COLO668 (cell line): Measurements from ENCODE around the gene SLC35F4.

Experiments used
- DNase-seq: peaks from one replicate; lab custom pipeline; 2025; ENCODE audit not compliant: unreplicated experiment; lab: John Stamatoyannopoulos, UW

The SLC35F4 gene

DNA sequence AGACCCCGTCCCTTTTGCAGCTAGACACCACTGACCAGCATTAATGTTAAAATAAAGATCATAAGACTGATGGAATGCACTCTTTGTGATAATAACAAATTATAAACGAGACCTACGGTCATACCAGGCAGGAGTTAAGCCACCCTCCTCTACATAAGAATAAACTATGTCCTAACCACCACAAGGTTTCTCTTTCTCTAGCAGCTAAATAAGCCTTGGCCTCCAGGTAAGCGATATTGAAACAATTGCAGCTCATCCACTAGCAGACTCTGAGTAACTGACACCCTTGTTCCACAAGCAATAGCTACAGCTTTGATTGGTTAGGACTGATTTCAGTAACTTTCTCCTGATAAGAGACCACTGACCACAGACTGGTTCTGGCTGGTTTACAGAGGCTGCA lies 228.0 kb downstream of the SLC35F4 start:
- DNase-seq: no peak

DNA sequence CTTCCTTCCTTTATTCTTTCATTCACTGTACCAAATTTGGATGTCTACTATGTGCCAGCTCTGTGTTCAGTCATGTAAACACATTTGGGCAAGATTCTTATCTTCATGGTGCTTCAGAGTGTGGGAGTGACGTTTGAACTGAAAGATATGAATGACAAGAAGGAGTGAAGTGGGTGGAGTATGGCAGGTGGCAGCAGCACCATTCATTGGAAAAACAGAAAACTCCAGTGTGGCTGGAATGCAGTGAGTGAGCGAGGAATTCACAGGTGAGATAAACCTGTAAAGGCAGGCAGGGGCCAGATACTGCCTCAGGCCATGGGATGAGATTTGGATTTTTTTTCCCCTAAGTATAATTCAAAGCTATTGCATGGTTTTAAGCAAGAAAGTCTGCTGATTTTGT lies 231.6 kb downstream of the SLC35F4 start:
- DNase-seq: no peak

DNA sequence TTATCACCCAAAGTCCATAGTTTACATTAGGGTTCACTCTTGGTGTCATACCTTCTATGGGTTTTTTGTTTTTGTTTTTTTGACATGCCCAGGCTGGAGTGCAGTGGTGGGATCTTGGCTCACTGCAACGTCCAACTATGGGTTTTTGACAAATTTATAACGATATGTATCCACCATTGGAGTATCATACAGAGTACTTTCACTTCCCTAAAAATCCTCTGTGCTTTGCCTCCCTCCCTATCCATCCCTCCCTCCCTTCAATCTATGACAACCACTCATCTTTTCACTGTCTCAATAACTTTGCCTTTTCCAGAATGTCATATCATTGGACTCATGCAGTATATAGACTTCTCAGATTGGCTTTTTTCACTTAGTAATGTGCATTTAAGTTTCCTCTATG lies 233.2 kb downstream of the SLC35F4 start:
- no peak for DNase-seq

DNA sequence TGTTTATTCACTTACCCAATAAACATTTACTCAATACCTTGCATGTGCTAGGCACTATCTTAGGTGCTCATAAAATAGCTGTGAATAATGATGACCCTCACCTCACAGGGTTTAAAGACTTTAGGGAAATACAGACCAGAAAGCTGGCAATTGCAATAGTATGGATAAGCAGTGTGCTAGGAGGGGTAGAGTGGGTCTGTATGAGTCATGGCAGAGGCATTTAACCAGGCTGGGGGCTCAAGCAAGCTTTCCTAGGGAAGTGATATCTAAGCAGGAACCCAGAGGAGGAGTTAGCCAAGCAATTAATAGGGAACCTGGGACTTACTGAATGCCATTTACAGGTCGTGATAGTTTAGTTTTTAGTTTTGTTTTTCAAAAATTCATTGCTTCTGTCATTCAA lies 248.4 kb downstream of the SLC35F4 start:
- DNase-seq: no peak

DNA sequence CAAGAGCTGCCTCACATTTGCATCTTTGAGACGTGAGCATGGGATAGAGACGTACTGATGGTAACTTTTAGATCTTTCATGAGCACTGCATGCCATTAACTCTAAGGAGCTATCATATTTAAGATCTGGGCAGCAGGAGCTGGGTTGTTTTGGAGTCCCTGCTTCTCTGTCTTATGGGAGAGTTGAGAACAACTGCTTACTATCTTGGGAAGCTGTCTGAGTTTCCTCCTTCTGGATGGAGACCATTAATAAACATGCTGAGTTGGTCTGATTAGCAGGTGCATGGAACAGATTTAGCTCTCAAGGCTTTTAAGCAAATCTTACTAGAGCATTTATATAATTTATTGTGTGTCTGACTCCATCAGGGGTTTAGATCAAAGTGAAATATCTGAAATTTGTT lies 252.9 kb downstream of the SLC35F4 start:
- no peak for DNase-seq

DNA sequence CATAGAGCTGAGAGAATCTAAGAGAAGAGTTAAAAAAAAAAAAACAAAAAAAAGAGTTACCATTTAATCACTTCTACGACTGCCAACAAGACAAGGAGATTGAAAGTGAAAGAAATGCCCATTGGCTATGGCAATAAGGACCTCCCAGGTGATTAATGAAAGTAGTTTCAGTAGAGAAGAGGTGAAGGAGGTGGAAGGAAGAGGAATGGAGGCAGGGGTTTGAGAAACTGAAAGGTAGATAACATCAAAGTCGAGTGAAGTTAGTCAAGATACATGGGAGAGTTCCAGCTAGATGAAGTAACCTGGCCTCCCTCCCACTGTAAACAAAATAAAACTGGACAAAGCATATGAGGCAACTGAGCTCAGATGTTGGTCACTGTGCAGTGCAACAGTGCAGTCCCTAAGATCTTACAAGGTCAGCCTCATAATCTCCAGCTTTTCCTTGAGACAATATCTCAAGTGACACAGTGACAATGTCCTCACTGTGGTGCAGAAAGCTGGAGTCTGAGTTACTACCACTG lies 254.3 kb downstream of the SLC35F4 start:
- DNase-seq: no peak

DNA sequence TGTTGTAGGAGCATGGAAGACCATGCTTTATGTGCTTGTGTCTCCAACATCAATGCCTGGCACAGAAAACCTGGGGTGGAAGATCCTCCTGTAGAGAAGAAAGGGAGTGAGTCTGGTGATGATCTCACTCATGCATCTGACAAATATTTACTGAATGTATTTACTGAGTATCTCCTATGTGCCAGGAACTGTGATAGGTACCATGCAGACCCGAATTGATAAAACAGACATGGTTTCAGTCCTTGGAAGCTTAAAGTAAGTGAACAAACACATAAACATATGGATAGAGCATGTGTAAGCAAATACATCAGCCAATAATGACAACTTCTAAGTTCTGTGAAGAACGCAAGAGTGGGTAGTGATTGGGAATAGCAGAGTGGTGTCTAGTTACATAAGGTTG lies 255.3 kb downstream of the SLC35F4 start:
- no peak for DNase-seq

DNA sequence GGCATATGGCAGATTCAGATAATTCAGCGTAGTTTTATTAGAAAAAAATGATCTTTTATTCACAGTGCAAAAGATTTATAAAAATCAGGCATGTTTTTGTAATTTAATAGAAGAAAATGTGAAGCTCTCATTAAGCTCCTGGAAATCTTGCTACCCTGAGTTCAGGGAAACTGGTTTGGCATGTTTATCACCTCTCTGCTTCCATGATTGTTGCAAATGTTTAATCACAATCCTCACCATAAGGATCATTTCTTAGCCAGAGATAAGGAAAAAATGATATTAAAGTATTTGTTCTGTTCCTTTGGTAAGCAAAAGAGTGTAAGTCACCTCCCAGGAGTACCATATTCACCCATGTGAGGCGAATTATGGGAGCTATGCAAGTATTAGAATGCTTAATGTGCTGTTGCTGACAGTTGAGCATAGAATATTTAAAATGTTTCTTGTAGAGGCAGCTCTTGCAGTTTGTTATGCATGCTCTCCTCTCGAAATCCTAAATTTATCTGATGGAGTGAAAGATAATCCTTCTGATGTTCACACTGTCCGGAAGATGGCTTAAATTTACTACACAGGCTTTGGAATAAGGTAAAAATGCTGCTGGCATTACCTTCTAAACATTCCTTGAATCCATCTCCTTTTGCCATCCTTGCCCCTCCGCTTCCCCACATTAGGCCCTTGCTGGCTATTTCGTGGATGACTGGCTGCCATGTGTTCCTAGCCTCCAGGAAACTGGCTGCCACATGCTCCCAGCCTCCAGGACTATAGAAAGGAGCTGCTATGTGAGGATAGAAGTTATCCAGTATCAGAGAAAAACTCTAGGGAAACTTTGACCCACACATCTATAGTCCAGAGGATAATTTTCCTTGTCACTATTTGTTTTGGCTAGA lies 256.5 kb downstream of the SLC35F4 start:
- DNase-seq: no peak

DNA sequence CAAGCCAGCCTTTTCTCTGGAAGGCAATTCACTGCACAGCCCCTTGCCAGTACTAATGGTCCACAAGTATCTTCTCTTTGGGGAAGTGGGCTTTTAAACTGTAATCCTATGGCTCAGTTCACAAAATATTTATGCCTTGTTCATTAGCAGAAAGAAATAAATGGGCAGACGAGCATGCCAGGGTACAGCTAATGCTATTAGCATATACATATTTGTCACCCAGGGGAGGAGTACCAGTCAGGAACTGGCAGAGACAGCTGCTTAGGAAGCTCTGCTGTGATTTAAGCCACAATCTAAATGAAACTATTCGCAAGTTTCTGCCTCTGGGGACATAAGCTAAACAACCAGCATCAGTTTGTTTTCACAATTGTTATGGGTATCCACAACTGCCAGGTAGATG lies 258.8 kb downstream of the SLC35F4 start:
- DNase-seq: no peak

DNA sequence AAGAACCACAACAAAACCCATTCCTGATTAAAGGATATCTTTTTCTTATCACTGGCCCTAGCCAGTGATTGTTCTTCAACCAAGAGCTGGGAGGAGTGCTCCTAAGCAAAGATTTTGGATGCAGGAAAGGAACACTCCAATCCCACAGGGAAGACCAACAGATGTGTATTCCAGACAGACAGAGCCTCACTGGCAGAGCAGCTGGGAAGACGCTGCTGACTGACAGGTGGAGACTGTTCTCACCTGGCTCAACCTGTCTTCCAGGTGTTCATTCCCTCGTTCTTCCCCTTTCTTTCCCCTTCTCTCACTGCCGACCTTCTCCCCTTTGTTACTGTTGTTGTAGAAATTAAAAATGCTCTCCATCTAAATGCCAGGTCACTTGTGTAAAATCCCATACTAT lies 282.5 kb downstream of the SLC35F4 start:
- DNase-seq: no peak

DNA sequence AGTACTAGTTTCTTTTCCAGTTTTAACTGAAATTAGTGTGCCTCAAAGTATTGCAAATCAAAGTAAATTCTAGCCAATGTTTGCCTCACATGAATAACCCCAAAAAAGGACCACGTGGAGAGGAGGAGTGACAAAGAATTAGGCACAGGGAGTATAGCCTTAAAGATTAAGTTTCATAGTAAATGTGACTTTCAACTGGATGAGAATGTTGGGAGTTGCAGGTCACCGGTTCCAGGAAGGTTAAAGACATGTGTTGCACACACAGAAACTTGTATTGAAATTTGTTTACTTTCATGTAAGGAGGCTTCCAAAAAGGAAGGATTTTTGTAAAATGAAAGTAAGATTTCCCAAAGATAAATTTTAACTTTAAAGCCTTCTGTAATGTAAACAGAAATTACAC lies 283.1 kb downstream of the SLC35F4 start:
- DNase-seq: no peak

DNA sequence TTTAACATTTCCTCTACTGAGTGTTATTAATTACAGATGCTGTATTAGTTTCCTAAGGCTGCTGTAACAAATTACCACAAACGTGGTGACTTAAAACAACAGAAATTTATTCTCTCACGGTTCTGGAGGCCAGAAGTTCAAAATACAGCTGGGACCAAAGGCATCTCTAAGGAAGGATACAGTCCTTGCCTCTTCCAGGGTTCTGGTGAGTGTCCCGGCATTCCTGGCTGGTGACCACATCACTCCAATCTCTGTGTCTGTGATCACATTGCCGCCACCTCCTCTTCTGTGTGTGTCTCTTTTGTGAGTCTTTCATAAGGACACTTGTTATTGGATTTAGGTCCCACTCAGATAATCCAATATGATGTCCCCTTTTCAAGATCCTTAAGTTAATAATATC lies 287.1 kb downstream of the SLC35F4 start:
- DNase-seq: no peak

DNA sequence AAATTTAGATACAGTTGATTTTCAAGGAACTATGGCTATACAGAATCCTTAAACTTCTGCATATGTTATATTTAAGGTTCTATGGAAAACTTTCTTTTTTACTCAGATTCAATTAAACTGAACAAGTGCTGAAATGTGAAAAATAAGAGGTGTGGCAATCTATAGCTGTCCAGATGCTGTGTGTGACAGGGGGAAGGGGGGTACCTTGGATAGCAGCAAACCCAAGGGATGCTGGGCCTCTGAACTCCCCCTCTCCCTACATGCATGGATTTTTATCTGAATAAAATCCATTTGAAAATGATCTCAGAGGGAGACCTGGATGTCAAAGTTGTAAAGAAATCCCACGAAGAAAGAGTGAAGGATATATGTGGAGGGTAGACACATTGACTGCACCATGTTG lies 289.4 kb downstream of the SLC35F4 start:
- DNase-seq: no peak

DNA sequence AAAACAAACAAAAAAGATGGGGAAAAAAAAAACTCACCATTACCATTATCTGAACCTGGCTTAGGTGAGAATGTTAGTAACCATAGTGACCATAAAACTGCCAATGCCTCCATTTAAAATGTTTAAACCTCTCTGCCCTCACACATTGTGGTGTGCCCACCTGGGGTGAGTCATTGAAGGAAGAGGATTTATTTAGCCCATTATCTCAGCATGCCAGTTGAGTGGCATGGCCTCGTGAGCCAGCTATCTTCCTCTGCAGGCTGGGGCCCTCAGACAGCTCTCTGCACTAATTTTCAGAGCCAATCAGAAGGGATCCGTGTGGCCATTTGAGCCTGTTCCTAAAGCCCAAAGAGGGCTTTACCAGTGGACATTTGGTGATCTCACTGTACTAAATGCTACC lies 290.4 kb downstream of the SLC35F4 start:
- no peak for DNase-seq

DNA sequence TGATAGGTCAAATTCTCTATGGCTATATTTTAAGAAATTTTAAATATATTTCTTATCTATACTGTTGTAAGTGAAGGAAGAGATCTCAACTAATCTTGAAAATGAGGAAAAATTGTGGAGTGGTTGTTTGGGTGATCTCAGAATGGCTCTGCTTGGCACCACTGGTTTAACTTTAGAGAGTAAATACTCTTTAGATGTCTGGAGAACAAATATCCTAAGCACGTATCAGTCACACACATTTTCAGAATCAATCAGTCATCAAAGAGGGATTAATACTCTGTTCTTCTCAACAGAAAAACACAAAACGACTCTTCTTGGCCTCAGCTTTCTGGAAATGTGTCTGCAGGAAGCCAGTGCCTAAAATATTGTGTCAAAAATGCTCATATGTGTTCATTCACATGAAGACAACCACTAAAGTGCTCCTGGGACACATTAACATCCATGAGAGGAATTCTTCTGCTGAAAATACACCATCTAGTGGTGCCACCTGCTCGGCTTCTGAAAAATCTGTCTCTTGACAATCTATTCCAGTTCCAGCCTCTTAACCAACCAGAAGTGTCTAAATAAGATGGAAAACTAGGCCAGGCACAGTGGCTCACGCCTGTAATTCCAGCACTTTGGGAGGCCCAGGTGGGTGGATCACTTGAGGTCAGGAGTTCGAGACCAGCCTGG lies 291.1 kb downstream of the SLC35F4 start:
- DNase-seq: no peak

DNA sequence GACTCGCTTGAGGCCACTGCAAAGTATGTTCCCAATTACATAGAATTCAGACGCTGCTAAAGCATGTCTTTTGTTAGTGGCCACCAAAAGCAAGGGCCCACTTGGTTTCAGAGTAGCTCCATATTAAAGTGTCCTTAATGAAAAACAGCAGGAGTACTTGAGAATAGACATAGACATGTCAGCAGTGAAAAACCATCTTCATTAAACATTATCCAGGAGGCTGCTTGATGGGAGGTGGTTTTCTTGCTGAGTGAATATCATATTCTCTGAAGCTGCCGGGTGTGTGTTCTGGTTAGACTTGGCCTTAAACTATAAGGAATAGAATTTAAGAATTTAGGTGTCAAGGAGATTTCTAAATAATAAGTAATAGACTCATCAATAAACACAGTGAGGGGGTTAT lies 292.7 kb downstream of the SLC35F4 start:
- no peak for DNase-seq

DNA sequence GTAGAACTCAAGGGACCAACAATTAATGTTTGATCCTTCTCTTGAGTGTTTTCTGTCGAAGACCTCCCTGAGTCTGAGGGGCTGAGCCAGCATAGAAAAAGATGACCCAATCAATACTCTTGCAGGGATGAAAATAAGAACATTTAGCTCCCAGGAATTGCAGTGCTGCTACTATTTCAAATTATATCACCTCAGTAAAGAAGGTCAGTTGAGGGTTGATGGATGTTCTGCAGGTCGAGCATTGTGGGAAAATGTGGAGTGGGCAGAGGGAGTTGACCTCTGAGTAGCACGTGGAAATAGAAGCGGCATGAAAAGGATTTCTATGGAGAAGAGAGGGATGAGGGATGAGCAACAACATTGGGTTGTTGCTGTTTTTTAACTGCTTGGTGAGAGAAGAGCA lies 297.3 kb downstream of the SLC35F4 start:
- no peak for DNase-seq

DNA sequence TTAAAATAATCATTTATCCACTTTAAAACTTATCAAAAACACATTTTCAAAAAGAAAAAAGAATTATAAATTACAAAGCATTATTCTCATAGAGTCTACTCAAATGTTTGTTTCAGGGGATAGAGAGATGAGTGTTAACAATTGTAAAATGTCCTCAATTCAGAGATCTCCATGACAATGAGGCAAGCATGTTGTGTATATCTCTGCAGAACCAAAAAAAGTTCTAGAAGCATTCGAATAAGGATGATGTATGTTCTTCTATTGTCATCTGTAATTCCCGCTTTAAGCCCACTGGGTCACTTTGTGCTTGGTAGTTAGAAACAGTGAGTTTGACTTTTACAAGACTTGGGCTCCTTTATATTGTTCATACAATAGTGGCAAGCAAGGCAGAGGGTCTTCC lies 298.7 kb downstream of the SLC35F4 start:
- no peak for DNase-seq

DNA sequence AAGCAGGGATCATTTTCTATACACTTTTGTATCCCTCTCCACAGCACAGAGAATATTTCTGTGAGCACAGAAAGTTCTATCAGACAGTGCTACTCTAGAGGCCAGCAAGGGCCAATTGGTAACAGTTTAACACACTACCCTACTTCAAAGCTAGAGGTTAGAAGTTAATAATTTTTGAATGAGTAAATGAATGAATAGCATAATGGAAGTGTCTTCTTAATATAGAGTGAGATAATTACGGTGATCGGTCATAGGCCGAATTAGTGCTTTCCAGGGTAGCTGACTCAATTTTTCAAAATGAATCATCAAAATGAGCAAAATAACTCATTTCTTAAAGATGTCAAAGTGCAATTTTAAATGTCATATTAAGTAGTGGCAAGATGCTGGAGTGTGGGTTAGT lies 305.2 kb downstream of the SLC35F4 start:
- no peak for DNase-seq

DNA sequence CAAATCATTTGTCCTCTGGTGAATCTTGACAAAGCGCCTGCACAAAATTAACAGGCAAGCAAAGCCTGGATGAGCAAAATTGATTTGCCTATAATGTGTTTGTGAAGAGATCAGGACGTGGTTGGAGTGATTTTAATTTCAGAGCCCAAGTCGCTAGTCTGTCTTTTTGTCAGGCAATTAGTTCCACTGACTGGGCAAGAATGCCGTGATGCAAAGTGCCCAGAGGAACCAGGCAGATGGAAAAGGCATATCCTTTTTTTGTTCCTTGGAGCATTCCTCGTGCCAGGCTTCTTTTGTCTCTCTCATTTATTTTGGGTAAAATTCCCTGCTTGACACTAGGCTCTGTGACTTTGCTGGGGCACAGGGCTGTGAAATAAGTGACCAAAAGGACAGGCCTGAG lies 306.3 kb downstream of the SLC35F4 start:
- DNase-seq: no peak

DNA sequence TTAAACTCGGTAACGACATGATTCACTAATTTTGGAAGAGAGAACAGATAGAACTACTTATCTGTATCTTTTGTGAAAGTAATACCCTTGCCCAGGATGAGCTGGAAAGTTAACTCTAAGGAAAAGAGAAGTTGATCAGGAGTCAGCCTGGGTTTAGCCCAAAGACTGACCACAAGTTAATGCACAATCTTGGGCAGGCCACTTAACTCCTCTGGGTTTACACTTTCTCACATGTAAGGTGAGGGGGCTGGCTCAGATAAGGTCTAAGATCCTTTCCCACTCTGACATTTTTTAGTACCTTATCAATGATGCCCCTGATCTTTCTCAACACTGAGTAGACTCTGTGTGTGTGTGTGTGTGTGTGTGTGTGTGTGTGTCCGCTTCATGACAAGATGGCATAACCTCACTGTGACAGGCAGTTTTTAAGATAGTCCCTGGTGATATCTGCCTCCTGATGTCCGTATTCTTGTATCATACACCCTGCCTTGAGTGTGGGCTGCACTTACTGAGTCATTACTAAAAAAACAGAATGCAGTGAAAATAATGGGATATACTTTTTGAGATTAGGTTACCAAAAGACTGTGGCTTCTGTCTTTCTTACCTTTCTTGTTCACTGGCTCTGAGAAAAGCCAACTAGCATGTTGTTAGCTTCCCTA lies 316.0 kb downstream of the SLC35F4 start:
- no peak for DNase-seq

DNA sequence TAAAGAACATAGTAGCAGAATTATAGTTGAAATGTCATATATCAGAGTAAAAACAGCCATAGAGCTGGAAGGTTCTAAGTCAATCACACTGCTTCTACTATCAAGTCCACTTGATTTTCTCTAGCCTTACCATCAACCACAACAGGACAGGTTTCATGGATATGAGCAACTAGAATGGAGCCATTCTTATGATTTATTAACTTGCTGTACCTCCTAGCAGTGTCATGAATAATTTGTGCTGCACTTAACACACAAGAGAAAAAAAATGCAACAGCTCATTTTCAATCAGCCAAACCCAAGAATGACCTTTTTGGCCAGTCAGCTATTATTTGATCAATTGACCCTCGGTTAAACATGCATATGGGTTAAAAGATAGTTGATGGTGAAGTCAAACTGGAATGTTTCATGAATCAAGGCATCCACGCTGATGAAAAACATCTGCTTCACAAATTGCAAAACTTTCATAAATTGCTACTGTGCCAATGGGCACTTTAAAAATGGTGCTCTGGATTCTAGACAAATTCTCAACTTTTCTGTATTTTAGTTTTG lies 316.8 kb downstream of the SLC35F4 start:
- no peak for DNase-seq
